Daoy (cell line): ENCODE measurements around the gene VPS33A. TPM values are rescaled to one million over a fixed set of nuclear protein-coding genes. Genes with fewer than 3 reads are reported as not detected.

ENCODE experiments used
- total RNA-seq: library from RNA; depleted of rRNA; stranded (reverse); fragments of >200 nt; shearing (Covaris generic); gene quantifications from 2 replicates; pipeline ENCODE4 v1.2.3, GENCODE V29; 2014; rRNA removed

VPS33A gene
- total RNA-seq, 1 experiment from 2014 or later: 36.4 TPM

Other genes starting within 250 kb of the VPS33A start
- 7.1 and 9.4 TPM in 2 replicates for gene BCL7A, start 244.6 kb downstream of the VPS33A start, total RNA-seq
- gene MLXIP, start 187.7 kb downstream of the VPS33A start, total RNA-seq: 3.4 and 7.1 TPM in 2 replicates
- not detected in 2 replicates for gene IL31, start 92.3 kb downstream of the VPS33A start, total RNA-seq
- 0.34 TPM in 1 of 2 replicates, not detected in the other for gene LRRC43, start 83.4 kb downstream of the VPS33A start, total RNA-seq
- gene B3GNT4, start 62.8 kb downstream of the VPS33A start, total RNA-seq: not detected in 2 replicates
- gene DIABLO, start 40.4 kb downstream of the VPS33A start, total RNA-seq: 133 and 147 TPM in 2 replicates
- gene CLIP1, start 156.2 kb upstream of the VPS33A start, total RNA-seq: 38.2 and 41.7 TPM in 2 replicates
- 17.1 and 18.7 TPM in 2 replicates for gene ZCCHC8, start 234.4 kb upstream of the VPS33A start, total RNA-seq